GM12875 (cell line): ENCODE data around the gene RSPRY1.

Source experiments
- H3K4me3 ChIP-seq: one replicate; pipeline ENCODE4 v1.5.1; 2011; ENCODE audit warnings: low read depth, low read length, control low read depth
- CTCF ChIP-seq: IDR thresholded peaks from 2 replicates; pipeline ENCODE4 v1.5.1; 2011; ENCODE audit warnings: low read depth, mild to moderate bottlenecking, control low read depth, inconsistent platforms, low read length, moderate library complexity, borderline replicate concordance; ENCODE audit not compliant: insufficient read depth

Gene RSPRY1

DNA sequence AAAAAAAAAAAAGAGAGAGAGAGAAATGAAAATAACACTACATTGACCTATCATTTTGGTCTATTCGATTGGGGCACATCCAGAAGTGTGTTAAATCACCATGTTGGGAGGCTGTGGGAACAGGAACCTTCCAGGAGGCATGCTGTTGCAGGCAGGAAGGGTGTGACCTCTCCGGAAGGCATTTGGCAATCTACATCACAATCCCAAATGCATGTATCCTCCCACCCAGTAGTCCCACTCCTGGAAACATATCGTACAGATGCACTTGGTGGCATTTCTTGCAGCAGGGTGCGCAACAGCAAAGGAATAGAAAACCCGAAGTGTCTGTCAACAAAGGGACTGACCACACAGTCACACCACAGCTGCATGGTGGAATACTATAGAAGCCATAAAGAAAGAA lies 90.5 kb downstream of the RSPRY1 start:
- TF ChIP-seq CTCF, result no peak
- no peak overlapping the region for H3K4me3 ChIP-seq

DNA sequence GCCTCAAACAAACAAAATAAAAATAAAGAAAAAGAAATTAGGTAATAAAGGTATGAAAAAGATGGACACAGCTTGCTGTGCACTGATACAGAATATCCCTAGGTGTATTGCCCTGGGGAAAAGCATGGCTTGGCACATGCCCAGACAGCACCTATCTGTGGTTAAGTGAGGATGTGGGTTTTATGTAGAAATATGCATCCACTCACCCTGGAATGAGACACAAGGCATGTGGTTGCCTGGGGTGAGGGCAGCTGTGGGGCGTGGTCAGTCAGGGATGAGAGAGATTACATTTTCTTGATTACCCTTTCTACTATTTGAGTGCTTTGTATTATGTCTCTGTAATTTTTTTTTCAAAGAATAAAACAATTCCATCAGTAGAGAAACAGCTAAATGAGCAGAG lies 91.5 kb downstream of the RSPRY1 start:
- TF ChIP-seq CTCF, result no peak
- no peak overlapping the region for H3K4me3 ChIP-seq

DNA sequence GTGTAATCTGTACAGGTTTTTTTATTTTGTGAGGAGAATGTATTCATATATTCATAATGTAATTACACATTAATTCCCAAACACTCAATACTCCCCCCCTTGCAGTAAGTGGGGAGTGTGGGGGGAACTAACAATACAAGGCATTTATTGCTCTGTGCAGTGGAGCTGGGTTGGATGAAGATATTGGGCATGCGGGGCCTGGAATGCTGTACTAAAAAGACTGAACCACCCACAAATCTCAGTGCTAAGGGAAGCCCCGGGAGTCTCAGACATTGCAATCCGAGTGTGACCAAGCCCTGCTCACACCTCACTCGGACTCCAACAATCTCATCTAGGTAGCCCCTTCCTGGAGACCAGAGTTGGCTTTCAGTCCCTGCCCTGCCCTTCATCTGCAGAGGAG lies 92.4 kb downstream of the RSPRY1 start:
- no peak overlapping the region for H3K4me3 ChIP-seq
- no peak for TF ChIP-seq CTCF

GRCh38 chr16:57279780-57280638 lies 93.9 kb downstream of the RSPRY1 start:
- H3K4me3 ChIP-seq, result no peak overlapping the region
- TF ChIP-seq CTCF, result no peak

DNA sequence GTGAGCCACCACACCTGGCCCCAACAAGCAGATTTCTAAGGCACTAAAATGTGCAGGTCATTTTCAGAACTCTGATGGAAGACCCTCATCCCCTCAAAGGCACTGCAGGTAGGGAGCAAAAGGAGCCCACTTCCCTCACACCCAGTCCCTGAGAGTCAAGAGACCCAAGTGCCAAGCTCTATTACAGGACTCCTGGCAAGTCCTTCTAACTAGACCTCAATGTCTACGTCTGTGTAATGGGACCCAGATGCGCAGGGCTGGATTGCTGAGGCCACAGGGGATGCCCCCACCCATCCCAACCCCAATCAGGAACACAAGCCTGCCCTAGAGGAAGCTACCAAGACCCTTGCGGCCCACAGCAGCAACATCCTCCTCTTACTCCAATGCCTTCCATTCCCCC lies 95.7 kb downstream of the RSPRY1 start:
- TF ChIP-seq CTCF, result no peak
- no peak overlapping the region for H3K4me3 ChIP-seq

- no peak for TF ChIP-seq CTCF
- no peak overlapping the region for H3K4me3 ChIP-seq
Observed at GRCh38 chr16:57282510-57283213, 96.5 kb downstream of the RSPRY1 start.

GRCh38 chr16:57283214-57283958 lies 97.3 kb downstream of the RSPRY1 start:
- no peak for TF ChIP-seq CTCF
- no peak overlapping the region for H3K4me3 ChIP-seq
